GM21786 (cell line): ENCODE measurements around the gene LCOR.
A peak's percentile ranks its signal among the peaks of the same experiment; 100 is the strongest.
"Not testable (repeated sequence)": the region's sequence is repeated elsewhere in the genome, so short reads cannot be mapped to it uniquely, and the experiment has no call there.

Source experiments
- ATAC-seq: cut with Tn5 transposase; IDR thresholded peaks from one replicate; pipeline ENCODE4 v1.9.1; 2021; ENCODE audit not compliant: unreplicated experiment

LCOR gene

DNA sequence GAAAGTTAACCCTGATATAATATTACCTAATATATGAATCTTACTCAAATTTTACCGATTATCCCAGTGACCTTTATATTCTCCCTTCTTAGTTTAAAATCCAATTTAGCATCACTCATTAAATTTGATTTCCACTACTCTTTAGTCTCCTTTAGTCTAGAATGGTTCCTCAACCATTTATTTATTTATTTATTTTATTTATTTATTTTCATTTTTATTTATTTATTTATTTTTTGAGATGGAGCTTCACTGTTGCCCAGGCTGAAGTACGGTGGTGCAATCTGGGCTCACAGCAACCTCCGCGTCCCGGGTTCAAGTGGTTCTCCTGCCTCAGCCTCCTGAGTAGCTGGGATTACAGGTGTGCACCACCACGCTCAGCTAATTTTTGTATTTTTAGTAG, 92.8 kb downstream of the LCOR start:
- no peak for ATAC-seq

- ATAC-seq: no peak
These were observed 98.4 kb downstream of the LCOR start for GRCh38 chr10:96930469-96930868.

DNA sequence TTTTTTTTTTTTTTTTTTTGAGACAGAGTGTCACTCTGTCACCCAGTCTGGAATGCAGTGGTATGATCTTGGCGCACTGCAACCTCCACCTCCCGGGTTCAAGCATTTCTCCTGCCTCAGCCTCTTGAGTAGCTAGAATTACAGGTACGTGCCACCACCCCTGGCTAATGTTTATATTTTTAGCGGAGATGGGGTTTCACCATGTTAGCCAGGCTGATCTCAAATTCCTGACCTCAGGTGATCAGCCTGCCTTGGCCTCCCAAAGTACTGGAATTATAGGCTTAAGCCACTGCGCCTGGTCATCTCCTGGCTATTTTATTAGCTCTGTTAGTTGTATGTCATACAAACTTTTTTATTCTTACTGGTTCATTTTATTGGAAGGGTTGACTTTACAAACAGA, 103.0 kb downstream of the LCOR start:
- no peak for ATAC-seq

- ATAC-seq: no peak
These were observed 103.7 kb downstream of the LCOR start for GRCh38 chr10:96935810-96936209.

DNA sequence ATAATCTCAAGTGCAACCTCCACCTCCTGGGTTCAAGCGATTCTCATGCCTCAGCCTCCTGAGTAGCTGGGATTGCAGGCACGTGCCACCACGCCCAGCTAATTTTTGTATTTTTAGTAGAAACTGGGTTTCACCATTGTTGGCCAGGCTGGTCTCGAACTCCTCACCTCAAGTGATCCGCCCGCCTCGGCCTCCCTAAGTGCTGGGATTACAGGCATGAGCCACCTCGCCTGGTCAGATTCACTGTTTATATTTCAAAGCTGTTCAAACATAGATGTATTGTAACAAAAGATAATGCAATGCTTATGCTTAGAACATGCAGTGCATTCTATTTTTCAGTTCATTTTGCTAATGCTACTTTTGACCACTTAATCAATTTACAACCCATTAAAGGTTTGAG, 111.1 kb downstream of the LCOR start:
- ATAC-seq: not testable (repeated sequence)

DNA sequence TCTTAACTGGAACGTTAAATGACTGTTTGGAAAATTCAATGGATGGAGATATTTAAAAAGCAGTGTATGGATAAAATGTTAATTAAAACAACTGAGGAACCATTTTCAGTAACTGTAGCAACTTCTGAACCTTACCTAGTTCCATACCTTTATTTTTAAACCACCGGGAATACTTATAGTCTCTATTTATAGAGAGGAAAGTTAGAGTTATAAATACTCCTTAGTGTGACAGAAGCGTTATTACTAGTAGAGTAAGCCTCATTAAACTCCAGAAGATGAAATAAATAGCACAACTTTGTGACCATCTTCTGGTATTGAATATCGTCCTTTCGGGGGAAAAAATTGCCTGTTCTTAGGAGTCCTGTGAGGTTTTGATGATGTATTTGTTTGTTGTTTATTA, 114.9 kb downstream of the LCOR start:
- ATAC-seq: no peak

DNA sequence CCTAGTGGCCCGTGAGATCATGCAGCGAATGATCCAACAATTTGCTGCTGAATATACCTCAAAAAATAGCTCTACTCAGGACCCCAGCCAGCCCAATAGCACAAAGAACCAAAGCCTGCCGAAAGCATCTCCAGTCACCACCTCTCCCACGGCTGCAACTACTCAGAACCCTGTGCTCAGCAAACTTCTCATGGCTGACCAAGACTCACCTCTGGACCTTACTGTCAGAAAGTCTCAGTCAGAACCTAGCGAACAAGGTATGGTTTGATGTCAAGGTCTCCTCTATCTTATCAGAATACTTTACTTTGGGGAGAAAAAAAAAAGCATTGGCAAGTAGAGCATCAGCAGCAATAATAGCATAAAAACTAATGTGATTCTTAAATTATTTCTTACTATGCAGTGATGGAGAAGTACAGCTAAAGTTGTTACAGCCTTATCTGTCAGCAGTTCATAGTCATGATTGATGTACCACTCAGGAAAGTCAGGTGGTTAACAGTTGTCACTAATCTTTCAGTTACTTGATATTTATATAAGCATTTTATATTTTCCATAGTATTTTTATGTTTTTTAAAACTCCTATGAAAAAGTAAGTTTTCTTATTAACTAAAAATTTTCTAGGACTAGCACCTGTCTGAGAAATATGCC, 117.1 kb downstream of the LCOR start:
- no peak for ATAC-seq

DNA sequence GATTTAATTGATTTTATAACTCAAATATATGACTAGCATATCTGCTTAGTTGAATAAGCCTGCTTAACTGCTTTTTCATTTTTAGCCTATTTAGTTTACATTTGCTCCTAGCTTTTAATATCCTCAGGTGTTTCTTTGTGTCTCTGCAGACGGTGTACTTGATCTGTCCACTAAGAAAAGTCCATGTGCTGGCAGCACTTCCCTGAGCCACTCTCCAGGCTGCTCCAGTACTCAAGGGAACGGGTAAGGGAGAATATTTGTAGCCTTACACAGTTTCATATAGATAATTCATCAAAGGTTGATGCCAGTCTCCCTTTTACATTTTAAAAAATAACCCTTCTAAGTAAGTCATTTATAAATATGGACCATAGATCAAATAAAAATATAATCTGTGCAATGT, 119.9 kb downstream of the LCOR start:
- no peak for ATAC-seq

- ATAC-seq: no peak
These were observed 123.7 kb downstream of the LCOR start for GRCh38 chr10:96955794-96956193.

- no peak for ATAC-seq
These were observed 126.0 kb downstream of the LCOR start for GRCh38 chr10:96958071-96958470.

- no peak for ATAC-seq
These were observed 127.6 kb downstream of the LCOR start for GRCh38 chr10:96959733-96960132.

GRCh38 chr10:96960872-96961271, 128.8 kb downstream of the LCOR start:
- ATAC-seq: no peak

DNA sequence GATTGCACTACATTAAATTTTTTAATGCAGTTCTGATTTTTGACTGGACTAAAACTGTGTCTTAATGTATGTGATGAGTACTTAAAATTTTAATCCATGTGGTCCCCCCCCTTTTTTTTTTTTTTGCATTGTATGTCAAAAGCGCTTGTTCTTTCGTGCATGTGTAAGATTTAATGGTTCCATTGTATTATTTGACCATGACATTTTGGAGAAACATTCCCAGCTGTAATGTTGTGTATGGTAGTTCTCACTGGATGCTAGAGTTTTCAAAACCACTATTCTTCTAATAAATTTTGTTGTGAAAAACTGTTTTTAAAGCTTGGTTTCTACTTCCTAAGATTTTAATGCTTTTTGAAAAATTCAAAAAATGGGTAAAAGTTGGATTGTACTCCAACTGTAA, 132.0 kb downstream of the LCOR start:
- no peak for ATAC-seq

DNA sequence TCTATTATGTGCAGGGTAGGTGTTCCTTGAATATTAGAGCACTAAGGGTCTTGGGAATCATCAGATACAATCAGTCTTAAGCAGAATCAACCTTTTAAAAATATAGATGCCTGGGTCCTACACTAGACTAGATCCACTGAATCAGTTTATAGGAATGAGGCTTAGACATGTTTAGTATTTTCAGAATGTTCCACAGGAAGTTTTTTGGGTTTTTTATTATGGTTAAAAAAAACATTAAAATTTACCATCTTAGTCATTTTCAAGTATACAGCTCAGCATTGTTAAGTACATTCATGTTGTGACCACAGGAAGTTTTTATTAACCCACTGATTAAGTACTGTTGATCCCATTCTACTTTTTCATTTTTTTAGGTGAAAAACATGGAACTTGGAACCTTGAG, 135.7 kb downstream of the LCOR start:
- no peak for ATAC-seq

GRCh38 chr10:96968682-96969423, 136.8 kb downstream of the LCOR start:
- ATAC-seq: no peak

DNA sequence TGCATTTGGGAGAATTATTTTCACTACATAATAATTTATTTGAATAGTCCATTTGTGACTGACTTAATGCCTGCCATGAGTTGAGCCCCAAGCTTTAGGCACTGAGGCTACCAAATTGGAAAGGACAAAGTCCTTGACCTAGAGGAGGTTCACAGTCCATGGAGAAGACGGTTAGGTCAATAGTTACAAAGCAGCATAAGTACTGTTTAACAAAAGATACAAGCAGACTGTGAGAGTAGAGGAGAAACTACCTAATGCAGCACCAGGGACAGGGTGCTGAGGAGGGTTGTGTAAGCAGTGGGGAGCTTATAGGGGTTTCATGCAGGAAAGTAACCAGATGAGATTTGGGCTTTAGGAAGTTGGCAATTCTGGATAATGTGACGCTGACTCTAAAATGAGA, 139.2 kb downstream of the LCOR start:
- ATAC-seq: no peak

- no peak for ATAC-seq
These were observed 140.2 kb downstream of the LCOR start for GRCh38 chr10:96972264-96972663.

- ATAC-seq: no peak
These were observed 142.0 kb downstream of the LCOR start for GRCh38 chr10:96973809-96974747.

GRCh38 chr10:96975136-96975535, 143.0 kb downstream of the LCOR start:
- ATAC-seq: no peak

DNA sequence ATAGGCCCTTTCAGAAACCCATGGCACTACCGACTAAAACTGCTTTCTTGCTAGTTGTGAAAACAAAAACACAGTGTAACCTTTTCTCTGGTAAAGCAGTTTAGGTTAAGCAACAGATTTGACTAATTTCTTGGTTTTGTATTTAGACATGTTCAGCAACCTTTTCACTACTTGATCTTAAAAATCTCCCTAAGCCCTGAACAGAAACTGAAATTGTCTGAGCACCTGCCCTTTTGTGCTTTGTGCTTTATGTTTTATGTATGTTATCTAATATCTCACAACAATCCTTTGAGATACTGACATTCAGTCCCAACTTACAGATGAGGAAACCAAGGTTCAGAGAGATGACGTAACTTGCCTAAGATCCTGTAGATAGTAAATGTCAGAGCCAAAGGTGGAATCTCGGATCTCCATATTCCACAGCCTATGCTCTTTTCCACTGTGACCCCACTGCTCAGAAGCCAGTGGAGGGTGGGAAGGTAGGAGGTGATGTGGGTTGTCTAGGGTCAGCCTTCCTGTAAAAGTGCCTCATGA, 146.6 kb downstream of the LCOR start:
- peak; percentile 75 for ATAC-seq

DNA sequence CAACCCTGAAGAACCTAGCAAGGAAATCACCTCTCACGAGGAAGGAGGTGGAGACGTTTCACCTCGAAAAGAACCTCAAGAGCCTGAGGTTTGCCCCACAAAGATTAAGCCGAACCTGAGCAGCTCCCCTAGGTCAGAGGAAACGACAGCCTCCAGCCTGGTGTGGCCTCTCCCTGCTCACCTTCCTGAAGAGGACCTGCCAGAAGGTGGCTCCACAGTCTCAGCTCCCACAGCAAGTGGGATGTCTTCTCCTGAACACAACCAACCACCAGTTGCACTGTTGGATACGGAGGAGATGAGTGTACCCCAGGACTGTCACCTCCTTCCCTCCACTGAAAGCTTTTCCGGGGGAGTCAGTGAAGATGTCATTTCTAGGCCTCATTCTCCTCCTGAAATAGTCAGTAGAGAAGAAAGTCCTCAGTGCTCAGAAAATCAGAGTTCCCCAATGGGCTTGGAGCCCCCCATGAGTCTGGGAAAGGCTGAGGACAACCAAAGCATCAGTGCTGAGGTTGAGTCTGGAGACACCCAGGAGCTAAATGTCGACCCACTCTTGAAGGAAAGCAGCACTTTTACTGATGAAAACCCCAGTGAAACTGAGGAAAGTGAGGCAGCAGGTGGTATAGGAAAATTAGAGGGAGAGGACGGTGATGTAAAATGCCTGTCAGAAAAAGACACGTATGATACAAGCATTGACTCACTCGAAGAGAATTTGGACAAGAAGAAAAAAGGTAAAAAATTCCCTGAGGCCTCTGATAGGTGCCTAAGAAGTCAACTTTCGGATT, 150.2 kb downstream of the LCOR start:
- ATAC-seq: no peak
